HL-60 (cell line): Measurements from ENCODE around the gene PRMT9.

Experiments
- DNase-seq, 2 experiments: peaks; one replicate each; pipeline ENCODE4 v3.0.0-alpha.2; 2010 to 2020; ENCODE audit warnings: low read depth in 1 of 2, low spot score in 1 of 2
- H3K27ac ChIP-seq: fragments of 250-450 bp; sonication (Bioruptor Pico); replicated peaks from 2 replicates; pipeline ENCODE4 v1.5.1; 2020; ENCODE audit warnings: mild to moderate bottlenecking, moderate library complexity
- H3K27me3 ChIP-seq: fragments of 250-450 bp; sonication (Bioruptor Pico); 2 replicates; pipeline ENCODE4 v1.5.1; 2021; ENCODE audit warnings: mild to moderate bottlenecking, moderate library complexity; ENCODE audit not compliant: insufficient read depth, poor library complexity, severe bottlenecking
- H3K4me3 ChIP-seq: replicated peaks from 2 replicates; pipeline ENCODE4 v1.5.1; 2011; ENCODE audit warnings: mild to moderate bottlenecking, control low read depth, low read length; ENCODE audit not compliant: insufficient read depth
- CTCF ChIP-seq: IDR thresholded peaks from one replicate; pipeline ENCODE4 v1.5.1; 2011; ENCODE audit warnings: low read length, control low read depth, inconsistent platforms; ENCODE audit not compliant: insufficient read depth
- GABPA ChIP-seq: IDR thresholded peaks from 2 replicates; pipeline ENCODE4 v1.6.1; 2012; ENCODE audit warnings: low read depth
- POLR2AphosphoS5 ChIP-seq: IDR thresholded peaks from 2 replicates; pipeline ENCODE4 v1.6.1; 2012; ENCODE audit warnings: low read depth
- REST ChIP-seq: IDR thresholded peaks from 2 replicates; pipeline ENCODE4 v1.6.1; 2012; ENCODE audit warnings: low read depth; ENCODE audit not compliant: insufficient replicate concordance
- SPI1 ChIP-seq: IDR thresholded peaks from 2 replicates; pipeline ENCODE4 v1.6.1; 2012; ENCODE audit warnings: low read depth, mild to moderate bottlenecking, borderline replicate concordance

PRMT9 gene

GRCh38 chr4:147682755-147683154 lies 1.2 kb downstream of the PRMT9 start:
- H3K27me3 ChIP-seq, result no peaks in the 10 kb centered on the region
- TF ChIP-seq CTCF (no peak), SPI1 (no peak), GABPA (no peak), POLR2AphosphoS5 (no peak), REST (no peak)
- peak overlapping the region; percentile 67 for H3K4me3 ChIP-seq
- no peak for DNase-seq
- H3K27ac ChIP-seq, result peak overlapping the region; percentile 84

GRCh38 chr4:147678796-147679549 lies 5.0 kb downstream of the PRMT9 start:
- no peaks in the 10 kb centered on the region for H3K27me3 ChIP-seq
- H3K4me3 ChIP-seq, result no peak overlapping the region
- H3K27ac ChIP-seq, result no peak overlapping the region
- no peak for TF ChIP-seq GABPA
- no peak for TF ChIP-seq CTCF
- TF ChIP-seq POLR2AphosphoS5, result no peak
- no peak for TF ChIP-seq SPI1
- TF ChIP-seq REST, result no peak
- DNase-seq, result no peak

GRCh38 chr4:147678106-147678505 lies 5.9 kb downstream of the PRMT9 start:
- Histone ChIP-seq H3K27ac (no peak overlapping the region), H3K27me3 (no peaks in the 10 kb centered on the region), H3K4me3 (no peak overlapping the region)
- TF ChIP-seq SPI1 (no peak), GABPA (no peak), REST (no peak)
- no peak for DNase-seq
